Karpas-422 (cell line): ENCODE measurements around the gene CFAP20. TPM values are rescaled to one million over a fixed set of nuclear protein-coding genes. Genes with fewer than 3 reads are reported as not detected.

Source experiments
- DNase-seq: peaks from one replicate; pipeline ENCODE4 v3.0.0-alpha.2; 2015
- H2AFZ ChIP-seq: fragments of 200-600 bp; sonication (generic); 2 replicates; pipeline ENCODE4 v1.6.1; 2014; ENCODE audit warnings: antibody characterized with exemption, low read length, mixed read lengths
- H3K27ac ChIP-seq: fragments of 200-600 bp; sonication (generic); 2 replicates; pipeline ENCODE4 v1.5.1; 2014; ENCODE audit warnings: mild to moderate bottlenecking, low read length, moderate library complexity
- H3K27me3 ChIP-seq: fragments of 200-600 bp; sonication (generic); 2 replicates; pipeline ENCODE4 v1.6.1; 2014; ENCODE audit warnings: low read length, mixed read lengths
- H3K36me3 ChIP-seq: fragments of 200-600 bp; sonication (generic); 2 replicates; pipeline ENCODE4 v1.6.1; 2014; ENCODE audit warnings: low read length, mixed read lengths; ENCODE audit not compliant: insufficient read depth
- H3K4me1 ChIP-seq: fragments of 200-600 bp; sonication (generic); 2 replicates; pipeline ENCODE4 v1.6.1; 2014; ENCODE audit warnings: mild to moderate bottlenecking, low read length, mixed read lengths
- H3K4me2 ChIP-seq: fragments of 200-600 bp; sonication (generic); 2 replicates; pipeline ENCODE4 v1.6.1; 2014; ENCODE audit warnings: low read length, low read depth, mild to moderate bottlenecking; ENCODE audit not compliant: poor library complexity, severe bottlenecking
- H3K4me3 ChIP-seq: fragments of 200-600 bp; sonication (generic); 2 replicates; pipeline ENCODE4 v1.5.1; 2014; ENCODE audit warnings: mild to moderate bottlenecking, antibody characterized with exemption, low read length, mixed read lengths
- H3K79me2 ChIP-seq: fragments of 200-600 bp; sonication (generic); 2 replicates; pipeline ENCODE4 v1.6.1; 2014; ENCODE audit warnings: mild to moderate bottlenecking, low read length, mixed read lengths
- H3K9ac ChIP-seq: fragments of 200-600 bp; sonication (generic); 2 replicates; pipeline ENCODE4 v1.6.0; 2014; ENCODE audit warnings: low read length
- H3K9me2 ChIP-seq: fragments of 200-600 bp; sonication (generic), shearing (Covaris generic); replicated peaks from 2 replicates; pipeline ENCODE4 v1.6.0; 2014; ENCODE audit warnings: mild to moderate bottlenecking, low read length, moderate library complexity; ENCODE audit not compliant: insufficient read depth
- H3K9me3 ChIP-seq: fragments of 300-700, 200-600 bp; sonication (generic); 2 replicates; pipeline ENCODE4 v1.6.1; 2014; ENCODE audit warnings: low read length, mixed read lengths
- H4K20me1 ChIP-seq: fragments of 200-600 bp; sonication (generic); 2 replicates; pipeline ENCODE4 v1.6.1; 2014; ENCODE audit warnings: mild to moderate bottlenecking, antibody characterized with exemption, low read length, low read depth; ENCODE audit not compliant: insufficient read depth
- total RNA-seq: library from RNA; depleted of rRNA; stranded (reverse); fragments of >200 nt; shearing (Covaris generic); gene quantifications from 2 replicates; pipeline ENCODE4 v1.2.3, GENCODE V29; 2014; ENCODE audit warnings: low replicate concordance

The CFAP20 gene
- total RNA-seq, 1 experiment from 2014 or later = 60.5 TPM

GRCh38 chr16:58110571-58111301, 18.4 kb downstream of the CFAP20 start:
- no peaks in the 10 kb centered on the region for H3K9me2 ChIP-seq
- H2AFZ ChIP-seq = no peak overlapping the region
- H3K4me1 ChIP-seq = peaks cover 8% of the 10 kb centered on the region; the same call in 1 of the 2 replicates
- no peak overlapping the region for H3K27ac ChIP-seq
- H4K20me1 ChIP-seq = no peaks in the 10 kb centered on the region
- H3K9ac ChIP-seq = no peak overlapping the region
- no peaks in the 10 kb centered on the region for H3K9me3 ChIP-seq
- no peak overlapping the region for H3K4me2 ChIP-seq
- no peaks in the 10 kb centered on the region for H3K27me3 ChIP-seq
- H3K4me3 ChIP-seq = no peak overlapping the region
- no peaks in the 10 kb centered on the region for H3K79me2 ChIP-seq
- peaks cover 18% of the 10 kb centered on the region for H3K36me3 ChIP-seq
- DNase-seq = no peak

GRCh38 chr16:58109881-58110280, 19.3 kb downstream of the CFAP20 start:
- H3K9me3 ChIP-seq = no peaks in the 10 kb centered on the region
- H3K4me1 ChIP-seq = peaks cover 8% of the 10 kb centered on the region; the same call in 1 of the 2 replicates
- H3K27ac ChIP-seq = no peak overlapping the region
- no peak overlapping the region for H3K9ac ChIP-seq
- no peaks in the 10 kb centered on the region for H3K9me2 ChIP-seq
- DNase-seq = no peak
- no peaks in the 10 kb centered on the region for H4K20me1 ChIP-seq
- no peak overlapping the region for H3K4me3 ChIP-seq
- peaks cover 11% of the 10 kb centered on the region for H3K36me3 ChIP-seq
- H3K4me2 ChIP-seq = no peak overlapping the region
- H3K79me2 ChIP-seq = no peaks in the 10 kb centered on the region
- H3K27me3 ChIP-seq = no peaks in the 10 kb centered on the region
- no peak overlapping the region for H2AFZ ChIP-seq

- Histone ChIP-seq H3K36me3 (peaks cover 5% of the 10 kb centered on the region), H2AFZ (no peak overlapping the region), H3K4me3 (no peak overlapping the region), H3K27me3 (no peaks in the 10 kb centered on the region), H3K27ac (no peak overlapping the region), H4K20me1 (no peaks in the 10 kb centered on the region), H3K4me1 (peaks cover 8% of the 10 kb centered on the region; the same call in 1 of the 2 replicates), H3K79me2 (no peaks in the 10 kb centered on the region), H3K9me3 (no peaks in the 10 kb centered on the region), H3K9ac (no peak overlapping the region), H3K9me2 (no peaks in the 10 kb centered on the region), H3K4me2 (no peak overlapping the region)
- DNase-seq = peak; percentile 47
Measured at GRCh38 chr16:58109330-58109729, 19.9 kb downstream of the CFAP20 start.

GRCh38 chr16:58107709-58108108, 21.5 kb downstream of the CFAP20 start:
- H3K4me2 ChIP-seq = no peak overlapping the region
- DNase-seq = peak; percentile 36
- H3K4me3 ChIP-seq = no peak overlapping the region
- no peaks in the 10 kb centered on the region for H3K79me2 ChIP-seq
- no peaks in the 10 kb centered on the region for H3K9me3 ChIP-seq
- peaks cover 12% of the 10 kb centered on the region for H3K4me1 ChIP-seq
- H3K9ac ChIP-seq = no peak overlapping the region
- H4K20me1 ChIP-seq = no peaks in the 10 kb centered on the region
- H3K36me3 ChIP-seq = no peaks in the 10 kb centered on the region
- no peak overlapping the region for H2AFZ ChIP-seq
- H3K9me2 ChIP-seq = no peaks in the 10 kb centered on the region
- H3K27me3 ChIP-seq = no peaks in the 10 kb centered on the region
- H3K27ac ChIP-seq = no peak overlapping the region

GRCh38 chr16:58107228-58107627, 22.0 kb downstream of the CFAP20 start:
- H3K4me3 ChIP-seq = no peak overlapping the region
- no peak overlapping the region for H3K4me2 ChIP-seq
- H3K9ac ChIP-seq = no peak overlapping the region
- H3K27me3 ChIP-seq = no peaks in the 10 kb centered on the region
- H3K9me3 ChIP-seq = no peaks in the 10 kb centered on the region
- H3K9me2 ChIP-seq = no peaks in the 10 kb centered on the region
- H2AFZ ChIP-seq = no peak overlapping the region
- H3K36me3 ChIP-seq = no peaks in the 10 kb centered on the region
- peaks cover 12% of the 10 kb centered on the region for H3K4me1 ChIP-seq
- no peaks in the 10 kb centered on the region for H3K79me2 ChIP-seq
- H4K20me1 ChIP-seq = no peaks in the 10 kb centered on the region
- H3K27ac ChIP-seq = no peak overlapping the region
- DNase-seq = peak; percentile 37

GRCh38 chr16:58105631-58106030, 23.6 kb downstream of the CFAP20 start:
- DNase-seq = no peak
- H3K9me2 ChIP-seq = no peaks in the 10 kb centered on the region
- no peak overlapping the region for H2AFZ ChIP-seq
- H3K27me3 ChIP-seq = no peaks in the 10 kb centered on the region
- no peak overlapping the region for H3K27ac ChIP-seq
- H3K36me3 ChIP-seq = no peaks in the 10 kb centered on the region
- H3K4me3 ChIP-seq = no peak overlapping the region
- H3K4me1 ChIP-seq = peaks cover 12% of the 10 kb centered on the region
- no peaks in the 10 kb centered on the region for H4K20me1 ChIP-seq
- H3K9ac ChIP-seq = no peak overlapping the region
- H3K4me2 ChIP-seq = no peak overlapping the region
- H3K79me2 ChIP-seq = no peaks in the 10 kb centered on the region
- H3K9me3 ChIP-seq = no peaks in the 10 kb centered on the region

GRCh38 chr16:58102665-58103392, 26.4 kb downstream of the CFAP20 start:
- no peaks in the 10 kb centered on the region for H3K79me2 ChIP-seq
- peaks cover 7% of the 10 kb centered on the region for H3K4me1 ChIP-seq
- H3K9me3 ChIP-seq = no peaks in the 10 kb centered on the region
- H3K4me2 ChIP-seq = no peak overlapping the region
- H4K20me1 ChIP-seq = no peaks in the 10 kb centered on the region
- H3K27me3 ChIP-seq = no peaks in the 10 kb centered on the region
- no peaks in the 10 kb centered on the region for H3K9me2 ChIP-seq
- no peak overlapping the region for H3K9ac ChIP-seq
- H2AFZ ChIP-seq = no peak overlapping the region
- H3K36me3 ChIP-seq = no peaks in the 10 kb centered on the region
- DNase-seq = no peak
- H3K27ac ChIP-seq = no peak overlapping the region
- H3K4me3 ChIP-seq = no peak overlapping the region

- H3K36me3 ChIP-seq = no peaks in the 10 kb centered on the region
- H3K9me3 ChIP-seq = no peaks in the 10 kb centered on the region
- no peaks in the 10 kb centered on the region for H4K20me1 ChIP-seq
- DNase-seq = no peak
- H3K4me1 ChIP-seq = peaks cover 4% of the 10 kb centered on the region
- H3K9me2 ChIP-seq = no peaks in the 10 kb centered on the region
- H2AFZ ChIP-seq = no peak overlapping the region
- H3K9ac ChIP-seq = no peak overlapping the region
- no peak overlapping the region for H3K4me2 ChIP-seq
- no peaks in the 10 kb centered on the region for H3K79me2 ChIP-seq
- H3K27me3 ChIP-seq = no peaks in the 10 kb centered on the region
- no peak overlapping the region for H3K4me3 ChIP-seq
- no peak overlapping the region for H3K27ac ChIP-seq
Measured at GRCh38 chr16:58099956-58100300, 29.3 kb downstream of the CFAP20 start.
